Heart left ventricle (tissue), 16 donors: ENCODE data around the gene RMND5B. TPM values are rescaled to one million over a fixed set of nuclear protein-coding genes. Genes with fewer than 3 reads are reported as not detected.

ENCODE experiments used
- ATAC-seq, 4 donors: fragments of 200-7000 bp; cut with Tn5 transposase; one replicate each; pipeline ENCODE4 v1.9.1; 2020 to 2022; ENCODE audit warnings: moderate library complexity in 4 of 4, mild to moderate bottlenecking in 3 of 4, moderate number of reproducible peaks in 1 of 4
- DNase-seq, 5 donors: peaks; one replicate each; pipeline ENCODE4 v3.0.0-alpha.2; 2020
- H3K27ac ChIP-seq, 12 donors: fragments of 200-600 bp; sonication (generic) in 4 of 12; one replicate each; pipeline versions ENCODE4 v1.5.0 to v1.8.0; 2016 to 2022; ENCODE audit warnings: mild to moderate bottlenecking in 2 of 12
- H3K27me3 ChIP-seq, 9 donors: fragments of 200-600 bp; sonication (generic) in 2 of 9; one replicate each; pipeline versions ENCODE4 v1.5.1 to v1.8.0; 2016 to 2022; ENCODE audit warnings: mild to moderate bottlenecking in 3 of 9
- H3K36me3 ChIP-seq, 9 donors: fragments of 200-600 bp; sonication (generic) in 2 of 9; one replicate each; pipeline versions ENCODE4 v1.5.0 to v1.8.0; 2018 to 2022; ENCODE audit warnings: mild to moderate bottlenecking in 2 of 9
- H3K4me1 ChIP-seq, 12 donors: fragments of 200-600 bp; sonication (generic) in 4 of 12; one replicate each; pipeline versions ENCODE4 v1.5.0 to v1.8.0; 2016 to 2022; ENCODE audit warnings: mild to moderate bottlenecking in 3 of 12
- H3K4me3 ChIP-seq, 12 donors: fragments of 200-600 bp; sonication (generic) in 4 of 12; one replicate each; pipeline versions ENCODE4 v1.5.0 to v1.8.0; 2017 to 2022; ENCODE audit warnings: mild to moderate bottlenecking in 9 of 12, moderate library complexity in 4 of 12
- H3K9me3 ChIP-seq, 12 donors: fragments of 200-600 bp; sonication (generic) in 4 of 12; one replicate each; pipeline versions ENCODE4 v1.5.0 to v1.8.0; 2016 to 2022; ENCODE audit warnings: mild to moderate bottlenecking in 1 of 12
- CTCF ChIP-seq, 12 donors: fragments of 200-600 bp; sonication (generic) in 4 of 12; IDR thresholded peaks; one replicate each; pipeline versions ENCODE4 v1.5.0 to v1.8.0; 2018 to 2022; ENCODE audit warnings: antibody characterized with exemption in 12 of 12, mild to moderate bottlenecking in 5 of 12
- POLR2A ChIP-seq, 2 donors: fragments of 450-650 bp; IDR thresholded peaks; one replicate each; pipeline ENCODE4 v1.6.1; 2017; ENCODE audit warnings: antibody characterized with exemption in 2 of 2, mild to moderate bottlenecking in 2 of 2, moderate library complexity in 2 of 2
- WGBS, 4 donors: extraction: QIAGEN DNeasy Blood & Tissue Kit in 2 of 4; methylation state at CpG; one replicate each; pipeline versions ENCODE4 v1.1.5 to v1.1.7; 2013 to 2018; 5-methylcytosine and 5-hydroxymethylcytosine counted together
- intact Hi-C, 10 donors: fragments of 100-400 bp; cut with DNase I; formaldehyde crosslinking; loops; one replicate each; pipeline versions ENCODE4 v1.11.1 to v1.14.2; 2022
- polyA plus RNA-seq, 2 donors: library from polyadenylated mRNA; stranded (reverse); fragments of 200-250 nt; gene quantifications; one replicate each; pipeline ENCODE4 v1.2.3, GENCODE V29; 2013
- total RNA-seq, 9 donors: library from RNA; depleted of rRNA in 2 of 9; stranded (reverse); fragments of >200 nt in 2 of 9; fragmentation: NEBNext Ultra II Directional in 3 of 9; extraction: Animal tissue kit (Norgen Biotek cat#: 25700) in 3 of 9; gene quantifications; one replicate each; pipeline versions ENCODE4 v1.1.0 to v1.2.4, GENCODE V29; 2016 to 2023
- donor health status: ischemic (EF 13 %, LVEDD 7.1; RV severe dilation, severe dysfunction).
- donor health status: healthy with polysubstance abuse.
- donor health status: DM: no; HTN: yes; CAD: no.
- donor health status: DM: no; HTN: no; CAD: no.
- donor health status: ischemic (EF 25% LVEDD 6.9; RV normal size, moderate dysfunction).
- donor health status: ischemic (EF 25% LVEDD 5.7; RV mildly dilated, moderate dysfunction).
- donor health status: healthy.
- donor health status: DM: yes; HTN: yes; CAD: no.
- donor health status: ischemic (EF 35%, LVEDD 5.7; RV mildly dilated, moderate dysfunction).
- donor health status: nonischemic (EF 11% LVEDD 7.7; RV severe dilation, severe dysfunction).
- donor health status: DM: yes; HTN: yes; CAD: no.
- donor health status: PGD.
- donor health status: ischemic (EF 29% LVEDD 5.4; RV normal size, mild dysfunction).
- donor health status: nonischemic (EF 23%, LVEDD 6.1; RV moderate dilation, normal function).

Gene RMND5B
- total and polyA plus RNA-seq, 11 donors, result 26.4 to 42.2 (median 32.7) TPM

- Histone ChIP-seq H3K9me3 (no peaks in the 10 kb centered on the region), H3K27ac (no peak overlapping the region), H3K27me3 (peaks cover 6 to 35% (median 16%) of the 10 kb centered on the region in 9 donors), H3K36me3 (no peaks in the 10 kb centered on the region), H3K4me1 (peaks cover 0 to 11% (median 5%) of the 10 kb centered on the region in 12 donors), H3K4me3 (peak overlapping the region in 7 of 12 donors; percentile 6 to 35 (median 33))
- peak; percentile 96 to 100 (median 99) for TF ChIP-seq CTCF (IDR thresholded peaks at IDR 0.05)
- no peak for TF ChIP-seq POLR2A (IDR thresholded peaks at IDR 0.05)
- DNase-seq, result peak; percentile 80 to 92 (median 82)
- intact Hi-C loops, result loop anchor here (1.0 to 2.0 kb wide), 4 partner anchors 87 to 89 kb away; no protein-coding TSS in a partner anchor
- WGBS, 4 donors, result 9 to 13% (median 11%) methylated on average over 23 to 33 of the region's 33 CpGs
- peak; percentile 84 to 96 (median 96) for ATAC-seq
These were observed 33.2 kb downstream of the RMND5B start for GRCh38 chr5:178163772-178164735.

- peaks cover 0 to 11% (median 5%) of the 10 kb centered on the region in 12 donors for H3K4me1 ChIP-seq
- intact Hi-C loops, result loop anchor here in 4 of 10 donors (2.0 kb wide), 2 partner anchors 89 to 91 kb away; no protein-coding TSS in a partner anchor
These were observed 34.8 kb downstream of the RMND5B start for GRCh38 chr5:178165581-178165980.

GRCh38 chr5:178170455-178170854, 39.6 kb downstream of the RMND5B start:
- H3K36me3 ChIP-seq, result no peaks in the 10 kb centered on the region
- WGBS, 4 donors, result 75 to 89% (median 83%) methylated on average over 2 of the region's 2 CpGs
- no peak for TF ChIP-seq POLR2A (IDR thresholded peaks at IDR 0.05)
- TF ChIP-seq CTCF (IDR thresholded peaks at IDR 0.05), result no peak
- no peak for DNase-seq
- intact Hi-C loops, result no loop called here
- no peaks in the 10 kb centered on the region for H3K9me3 ChIP-seq
- peaks cover under 1 to 10% (median 5%) of the 10 kb centered on the region in 9 donors for H3K27me3 ChIP-seq
- H3K27ac ChIP-seq, result no peak overlapping the region
- ATAC-seq, result no peak
- H3K4me3 ChIP-seq, result no peak overlapping the region
- H3K4me1 ChIP-seq, result peaks cover 0 to 2% (median 0%) of the 10 kb centered on the region in 12 donors

More at GRCh38 chr5:178165581-178165980, 34.8 kb downstream of the RMND5B start:
- TF ChIP-seq POLR2A (IDR thresholded peaks at IDR 0.05) (no peak), CTCF (IDR thresholded peaks at IDR 0.05) (no peak)
- H3K27me3 ChIP-seq, result peaks cover 6 to 35% (median 16%) of the 10 kb centered on the region in 9 donors
- ATAC-seq, result no peak
- DNase-seq, result no peak
- H3K9me3 ChIP-seq, result no peaks in the 10 kb centered on the region
- no peak overlapping the region for H3K27ac ChIP-seq
- no peaks in the 10 kb centered on the region for H3K36me3 ChIP-seq
- 23 to 35% (median 28%) methylated on average over 19 to 38 of the region's 38 CpGs for WGBS, 4 donors
- H3K4me3 ChIP-seq, result peak overlapping the region in 1 of 12 donors; percentile 10

GRCh38 chr5:178174456-178174855, 43.6 kb downstream of the RMND5B start:
- Histone ChIP-seq H3K4me3 (no peak overlapping the region), H3K4me1 (no peaks in the 10 kb centered on the region), H3K36me3 (no peaks in the 10 kb centered on the region), H3K9me3 (peaks cover 0 to 5% (median 0%) of the 10 kb centered on the region in 12 donors), H3K27ac (no peak overlapping the region), H3K27me3 (peaks cover 0 to 1% (median 0%) of the 10 kb centered on the region in 9 donors)
- DNase-seq (no peak), ATAC-seq (no peak)
- no peak for TF ChIP-seq POLR2A (IDR thresholded peaks at IDR 0.05)
- no peak for TF ChIP-seq CTCF (IDR thresholded peaks at IDR 0.05)
- intact Hi-C loops, result no loop called here
- WGBS, 4 donors, result 86 to 93% (median 92%) methylated on average over 3 of the region's 3 CpGs
